ENCODE measurements around the gene APBA1. TPM values are rescaled to one million over a fixed set of nuclear protein-coding genes. Genes with fewer than 3 reads are reported as not detected.

APBA1 gene
- total RNA-seq, 1 experiment from 2014 or later, result 1.8 TPM

GRCh38 chr9:69454321-69454720, 217.8 kb downstream of the APBA1 start:
- no peak for DNase-seq
- TF ChIP-seq CTCF (conservative IDR thresholded peaks at IDR 0.05), result no peak
- WGBS (ENCODE audit: extremely low coverage, insufficient read length, low lambda C conversion rate), result no CpG with 5 or more reads among the region's 2 CpGs

More at GRCh38 chr9:69454321-69454720, 217.8 kb downstream of the APBA1 start:
- Histone ChIP-seq H3K4me1 (ENCODE audit: insufficient read depth, low read length) (no peaks in the 10 kb centered on the region), H2BK120ac (ENCODE audit: low read depth, low read length, poor library complexity, severe bottlenecking) (no peak overlapping the region), H3K79me1 (ENCODE audit: insufficient read depth, low read depth, low read length, poor library complexity, severe bottlenecking) (no peaks in the 10 kb centered on the region), H2BK12ac (ENCODE audit: insufficient read length, low read depth, low read length) (no peak overlapping the region), H2AFZ (ENCODE audit: low read length) (no peak overlapping the region), H2BK5ac (ENCODE audit: insufficient read length, low read length) (no peak overlapping the region), H3K4me2 (ENCODE audit: insufficient read depth, insufficient read length, low read length) (no peak overlapping the region), H2BK15ac (ENCODE audit: low read depth, low read length) (no peak overlapping the region), H4K8ac (replicated peaks; ENCODE audit: insufficient read length, low read depth, low read length) (no peak overlapping the region), H3K23me2 (ENCODE audit: insufficient read length, low read depth, low read length, poor library complexity, severe bottlenecking) (no peaks in the 10 kb centered on the region), H3K23ac (ENCODE audit: insufficient read length, low read depth, low read length) (no peak overlapping the region), H4K20me1 (ENCODE audit: control insufficient read depth, insufficient read depth, insufficient read length) (no peaks in the 10 kb centered on the region), H3T11ph (ENCODE audit: low read length) (no peak overlapping the region), H4K5ac (ENCODE audit: insufficient read length, low read depth, low read length) (no peak overlapping the region), H3K27ac (ENCODE audit: insufficient read length, low read depth, low read length) (no peak overlapping the region), H3K18ac (ENCODE audit: insufficient read length, low read depth, low read length) (no peak overlapping the region), H3K14ac (ENCODE audit: insufficient read depth, low read length) (no peak overlapping the region), H3K9ac (ENCODE audit: extremely low read depth, insufficient read length, low read length) (no peak overlapping the region), H4K91ac (ENCODE audit: insufficient read length, low read depth, low read length) (no peak overlapping the region), H3K56ac (ENCODE audit: insufficient read length, low read depth, low read length) (no peak overlapping the region), H3K4ac (ENCODE audit: low read depth, low read length) (no peak overlapping the region), H3K79me2 (ENCODE audit: insufficient read depth, low read length) (no peaks in the 10 kb centered on the region), H2BK20ac (ENCODE audit: low read depth, low read length, poor library complexity, severe bottlenecking) (no peak overlapping the region), H3K27me3 (ENCODE audit: insufficient read depth, low read length) (no peaks in the 10 kb centered on the region), H3K9me3 (ENCODE audit: control insufficient read depth, low read depth, low read length) (no peaks in the 10 kb centered on the region), H2AK5ac (ENCODE audit: insufficient read length, low read length) (no peak overlapping the region)
- H3K9me3 Mint-ChIP-seq, result peaks cover 0 to 9% of the 10 kb centered on the region in 2 experiments; a peak in 1 of 5 replicates
- peaks cover 7 to 13% of the 10 kb centered on the region in 2 experiments; a peak in 3 of 4 replicates for H3K4me1 Mint-ChIP-seq
- H3K4me3 Mint-ChIP-seq, result no peak overlapping the region
- H3K27me3 Mint-ChIP-seq (ENCODE audit: low read depth), result peaks cover 2% of the 10 kb centered on the region
- H3K27ac Mint-ChIP-seq, result no peak overlapping the region
- H3K36me3 Mint-ChIP-seq (ENCODE audit: insufficient read depth in 1 of 3, low read depth in 3 of 3), result peaks cover 0 to 5% (median 2%) of the 10 kb centered on the region in 3 experiments; a peak in 4 of 7 replicates

All from H9 (cell line).